Kidney (tissue), 22 donors: Measurements from ENCODE around the gene GPC6. TPM values are rescaled to one million over a fixed set of nuclear protein-coding genes. Genes with fewer than 3 reads are reported as not detected.

ENCODE experiments used
- DNase-seq, 5 donors: peaks; one replicate each; pipeline ENCODE4 v3.0.0-alpha.2; 2013 to 2020
- FAIRE-seq: peaks from 2 replicates; lab custom pipeline; 2012; peaks lifted over from hg19 to GRCh38; lab: Jason Lieb, UNC
- H3K27ac ChIP-seq, 2 donors: one replicate each; pipeline ENCODE4 v1.7.0; 2013; ENCODE audit warnings: low read depth in 2 of 2, low read length in 2 of 2, inconsistent platforms in 1 of 2
- H3K27me3 ChIP-seq: one replicate; pipeline ENCODE4 v1.7.1; 2013; ENCODE audit warnings: low read length, inconsistent platforms; ENCODE audit not compliant: control insufficient read depth, insufficient read depth
- H3K36me3 ChIP-seq, 3 donors: one replicate each; pipeline versions ENCODE4 v1.7.0 to v1.7.1; 2013; ENCODE audit warnings: low read length in 3 of 3, control low read depth in 1 of 3, inconsistent platforms in 1 of 3; ENCODE audit not compliant: insufficient read depth in 3 of 3, control insufficient read depth in 2 of 3
- H3K4me1 ChIP-seq, 3 donors: one replicate each; pipeline versions ENCODE4 v1.7.0 to v1.7.1; 2013; ENCODE audit warnings: low read length in 3 of 3, inconsistent platforms in 1 of 3, low read depth in 1 of 3; ENCODE audit not compliant: control insufficient read depth in 2 of 3, insufficient read depth in 2 of 3
- H3K4me3 ChIP-seq, 3 donors: one replicate each; pipeline versions ENCODE4 v1.7.0 to v1.8.1; 2013; ENCODE audit warnings: low read length in 3 of 3, control low read depth in 1 of 3, inconsistent platforms in 1 of 3
- H3K9ac ChIP-seq, 3 donors: one replicate each; pipeline versions ENCODE4 v1.7.0 to v1.7.1; 2013; ENCODE audit warnings: low read length in 3 of 3, control low read depth in 1 of 3, inconsistent platforms in 1 of 3
- H3K9me3 ChIP-seq, 3 donors: one replicate each; pipeline versions ENCODE4 v1.7.0 to v1.7.1; 2013; ENCODE audit warnings: low read length in 3 of 3, control low read depth in 1 of 3, inconsistent platforms in 1 of 3; ENCODE audit not compliant: control insufficient read depth in 2 of 3, insufficient read depth in 1 of 3
- CTCF ChIP-seq: IDR thresholded peaks from 3 replicates; pipeline ENCODE4 v1.5.1; 2012; ENCODE audit warnings: mild to moderate bottlenecking, moderate library complexity, borderline replicate concordance; ENCODE audit not compliant: insufficient read depth; ENCODE audit errors: extremely low read depth
- intact Hi-C: fragments of 100-400 bp; cut with DNase I; formaldehyde crosslinking; loops from one replicate; pipeline ENCODE4 v1.11.1; 2022
- long read RNA-seq, 10 donors: library from polyadenylated mRNA in 1 of 10; unstranded in 1 of 10; transcript quantifications; one replicate each; pipeline ENCODE4 v2.0.0 and lab custom pipeline, GENCODE V29; 2021 to 2026
- polyA plus RNA-seq: library from polyadenylated mRNA; stranded (reverse); fragments of 350-450 nt; fragmentation: Illumina TruSeq; extraction: RNeasy Lipid Tissue Mini Kit (QIAGEN cat#74804); gene quantifications from one replicate; pipeline ENCODE4 v1.2.3, GENCODE V29; 2014; ENCODE audit warnings: low read depth, low replicate concordance; ENCODE audit not compliant: insufficient read depth
- total RNA-seq: library from RNA; stranded (reverse); fragmentation: NEBNext Ultra II Directional; extraction: Animal tissue kit (Norgen Biotek cat#: 25700); gene quantifications from one replicate; pipeline ENCODE4 v1.2.1, GENCODE V29; 2021
- donor health status: control.
- donor health status: control.
- donor health status: control.
- donor health status: control.
- donor health status: control.
- donor health status: DM: yes; HTN: yes; CAD: no.
- donor health status: Normal renal cell carcinoma (clear cell type).

Gene GPC6
- total RNA-seq (15.5 TPM), polyA plus RNA-seq (6.2 TPM)
- long read RNA-seq, donor 1, transcript GPC6-202 (5 exons, 792 nt) = major isoform, 14 of 14 reads
- long read RNA-seq, donor 1, partial matches to known transcripts = 0 of 14 reads
- long read RNA-seq, donor 1, other reads (novel, unspliced or antisense) = 0 of 14 reads
- long read RNA-seq, donor 2, transcript GPC6-202 (5 exons, 792 nt) = major isoform, 13 of 13 reads
- long read RNA-seq, donor 2, partial matches to known transcripts = 0 of 13 reads
- long read RNA-seq, donor 2, other reads (novel, unspliced or antisense) = 0 of 13 reads
- long read RNA-seq, donor 3, transcript GPC6-202 (5 exons, 792 nt) = major isoform, 8 of 21 reads
- long read RNA-seq, donor 3, partial matches to known transcripts = 13 of 21 reads
- long read RNA-seq, donor 3, other reads (novel, unspliced or antisense) = 0 of 21 reads
- long read RNA-seq, donor 4, transcript GPC6-202 (5 exons, 792 nt) = major isoform, 6 of 6 reads
- long read RNA-seq, donor 4, partial matches to known transcripts = 0 of 6 reads
- long read RNA-seq, donor 4, other reads (novel, unspliced or antisense) = 0 of 6 reads
- long read RNA-seq, donor 5, partial matches to known transcripts = 0 of 1 reads
- long read RNA-seq, donor 5, other reads (novel, unspliced or antisense) = 0 of 1 reads
- long read RNA-seq, donor 6, partial matches to known transcripts = 10 of 14 reads
- long read RNA-seq, donor 6, other reads (novel, unspliced or antisense) = 0 of 14 reads
- long read RNA-seq, donor 7, partial matches to known transcripts = 0 of 9 reads
- long read RNA-seq, donor 7, other reads (novel, unspliced or antisense) = 9 of 9 reads
- long read RNA-seq, donor 8, transcript GPC6-202 (5 exons, 792 nt) = major isoform, 8 of 13 reads
- long read RNA-seq, donor 8, partial matches to known transcripts = 5 of 13 reads
- long read RNA-seq, donor 8, other reads (novel, unspliced or antisense) = 0 of 13 reads
- long read RNA-seq, donor 9, partial matches to known transcripts = 0 of 2 reads
- long read RNA-seq, donor 9, other reads (novel, unspliced or antisense) = 0 of 2 reads
- long read RNA-seq, donor 10, transcript GPC6-202 (5 exons, 792 nt) = major isoform, 7 of 7 reads
- long read RNA-seq, donor 10, partial matches to known transcripts = 0 of 7 reads
- long read RNA-seq, donor 10, other reads (novel, unspliced or antisense) = 0 of 7 reads

DNA sequence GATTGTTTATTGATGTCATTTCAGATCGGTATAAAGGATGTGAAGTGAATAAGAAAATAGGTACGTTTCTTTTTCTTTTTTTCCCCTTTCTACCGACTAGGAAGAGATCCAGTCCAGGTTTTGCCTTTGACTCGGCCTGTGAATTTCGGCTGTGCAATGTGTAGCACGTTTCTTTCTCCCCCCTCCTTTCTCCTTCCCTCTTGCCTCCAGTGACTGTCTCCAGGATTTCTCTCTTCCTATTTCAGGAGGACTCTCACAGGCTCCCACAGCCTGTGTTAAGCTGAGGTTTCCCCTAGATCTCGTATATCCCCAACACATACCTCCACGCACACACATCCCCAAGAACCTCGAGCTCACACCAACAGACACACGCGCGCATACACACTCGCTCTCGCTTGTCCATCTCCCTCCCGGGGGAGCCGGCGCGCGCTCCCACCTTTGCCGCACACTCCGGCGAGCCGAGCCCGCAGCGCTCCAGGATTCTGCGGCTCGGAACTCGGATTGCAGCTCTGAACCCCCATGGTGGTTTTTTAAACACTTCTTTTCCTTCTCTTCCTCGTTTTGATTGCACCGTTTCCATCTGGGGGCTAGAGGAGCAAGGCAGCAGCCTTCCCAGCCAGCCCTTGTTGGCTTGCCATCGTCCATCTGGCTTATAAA, at the start of gene GPC6:
GPC6 (plus strand) TSS at position 185 of the 657 bp plus-strand sequence.
- Histone ChIP-seq H3K4me3 (peak within 1 kb of the TSS; percentile 64 to 89 (median 75)), H3K9me3 (no peaks in the 10 kb centered on the region), H3K9ac (peak within 1 kb of the TSS; percentile 66 to 69 (median 69)), H3K36me3 (no peaks in the 10 kb centered on the region), H3K27me3 (no peaks in the 10 kb centered on the region), H3K27ac (peak within 1 kb of the TSS; percentile 66 to 86), H3K4me1 (peaks cover 0 to 2% (median 0%) of the 10 kb centered on the region in 3 donors)
- intact Hi-C loops = no loop called here
- TF ChIP-seq CTCF = no peak
- DNase-seq = peak; percentile 57 to 96 (median 87)
- no peak for FAIRE-seq

- no peak for DNase-seq
- FAIRE-seq = no peak
- no peaks in the 10 kb centered on the region for H3K36me3 ChIP-seq
- no peak overlapping the region for H3K27ac ChIP-seq
- H3K27me3 ChIP-seq = no peaks in the 10 kb centered on the region
- H3K4me1 ChIP-seq = no peaks in the 10 kb centered on the region
- no peak for TF ChIP-seq CTCF
- H3K9me3 ChIP-seq = no peaks in the 10 kb centered on the region
- H3K4me3 ChIP-seq = no peak overlapping the region
- H3K9ac ChIP-seq = no peak overlapping the region
- intact Hi-C loops = no loop called here
Observed at GRCh38 chr13:93180356-93180969, 46.1 kb upstream of the GPC6 start.

DNA sequence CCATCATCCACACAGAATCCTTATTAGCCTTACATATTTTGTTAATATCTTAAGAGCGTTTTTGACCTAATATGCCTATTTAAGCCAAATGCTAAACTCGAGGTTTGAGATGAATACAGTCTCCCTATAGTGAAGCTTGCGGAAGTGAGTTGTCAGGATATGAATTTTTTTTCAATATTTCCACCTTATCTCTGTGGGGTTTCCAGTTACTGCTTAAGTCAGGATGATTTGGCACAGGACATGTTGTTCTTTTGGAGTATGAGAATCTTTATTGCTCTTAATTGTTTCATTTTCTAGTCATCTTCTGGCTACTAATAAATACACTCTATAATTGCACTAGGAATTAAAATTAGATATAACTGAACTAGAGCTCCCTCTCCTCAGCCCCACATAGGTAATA, 44.2 kb upstream of the GPC6 start:
- no peaks in the 10 kb centered on the region for H3K9me3 ChIP-seq
- no peak for DNase-seq
- no peaks in the 10 kb centered on the region for H3K27me3 ChIP-seq
- no peak overlapping the region for H3K9ac ChIP-seq
- H3K36me3 ChIP-seq = no peaks in the 10 kb centered on the region
- H3K4me1 ChIP-seq = no peaks in the 10 kb centered on the region
- FAIRE-seq = no peak
- H3K4me3 ChIP-seq = no peak overlapping the region
- TF ChIP-seq CTCF = no peak
- no peak overlapping the region for H3K27ac ChIP-seq
- intact Hi-C loops = no loop called here
